B cell (primary cell): ENCODE results near the gene DNAAF5. TPM values are rescaled to one million over a fixed set of nuclear protein-coding genes. Genes with fewer than 3 reads are reported as not detected.

Experiments used
- ATAC-seq: fragments of 200-7000 bp; cut with Tn5 transposase; one replicate; pipeline ENCODE4 v1.10.0; 2021; ENCODE audit warnings: low read depth, mild to moderate bottlenecking, moderate number of reproducible peaks, moderate library complexity
- CTCF ChIA-PET: fragments of 350-600 bp; sonication (Branson Sonifier 250); formaldehyde crosslinking; loops from one replicate; lab custom pipeline; 2021; ENCODE audit warnings: antibody characterized with exemption, inconsistent platforms; lab: Charles Lee
- POLR2A ChIA-PET: fragments of 350-600 bp; sonication (Branson Sonifier 250); formaldehyde crosslinking; loops from one replicate; lab custom pipeline; 2021; ENCODE audit warnings: antibody characterized with exemption; lab: Charles Lee
- DNase-seq: peaks from one replicate; pipeline ENCODE4 v3.0.0; 2013
- H2AFZ ChIP-seq: 2 replicates; pipeline ENCODE4 v1.6.1; 2012; ENCODE audit warnings: mild to moderate bottlenecking, low read depth, low read length; ENCODE audit not compliant: insufficient read depth, poor library complexity, severe bottlenecking
- H3K27ac ChIP-seq, 2 donors: 1 replicate in 1 of 2; 2 replicates in 1 of 2; pipeline ENCODE4 v1.5.1; 2012 to 2013; ENCODE audit warnings: low read length in 2 of 2, mild to moderate bottlenecking in 2 of 2, moderate library complexity in 1 of 2
- H3K27me3 ChIP-seq, 4 experiments: fragments of 200-600 bp in 1 of 4; sonication (generic) in 1 of 4; replicated peaks in 1 of 4; 1 replicate in 2 of 4; 2 replicates in 2 of 4; pipeline versions ENCODE4 v1.6.1 to v1.7.0; 2013 to 2016; ENCODE audit warnings: low read length in 3 of 4, mild to moderate bottlenecking in 2 of 4, mixed read lengths in 1 of 4, moderate library complexity in 1 of 4; ENCODE audit not compliant: insufficient read depth in 4 of 4, control insufficient read depth in 3 of 4; ENCODE audit errors: control extremely low read depth in 1 of 4
- H3K36me3 ChIP-seq, 2 experiments: replicated peaks in 1 of 2; 1 replicate in 1 of 2; 2 replicates in 1 of 2; pipeline versions ENCODE4 v1.6.1 to v1.7.1; 2013; ENCODE audit warnings: low read length in 1 of 2; ENCODE audit not compliant: insufficient read depth in 2 of 2, control insufficient read depth in 1 of 2; ENCODE audit errors: control extremely low read depth in 1 of 2, extremely low read depth in 1 of 2
- H3K4me1 ChIP-seq, 2 donors: fragments of 200-600 bp in 1 of 2; sonication (generic) in 1 of 2; 1 replicate in 1 of 2; 2 replicates in 1 of 2; pipeline versions ENCODE4 v1.5.1 to v1.6.1; 2013 to 2017; ENCODE audit warnings: low read length in 2 of 2; ENCODE audit not compliant: control insufficient read depth in 2 of 2, insufficient read depth in 2 of 2
- H3K4me2 ChIP-seq: replicated peaks from 2 replicates; pipeline ENCODE3; 2012; ENCODE audit warnings: mild to moderate bottlenecking, low read depth, low read length; ENCODE audit not compliant: poor library complexity, severe bottlenecking
- H3K4me3 ChIP-seq, 5 experiments: fragments of 200-600 bp in 1 of 5; sonication (generic) in 1 of 5; 1 replicate in 3 of 5; 2 replicates in 2 of 5; pipeline versions ENCODE4 v1.5.1 to v1.7.0; 2011 to 2016; ENCODE audit warnings: low read length in 4 of 5, mild to moderate bottlenecking in 4 of 5, low read depth in 2 of 5, control low read depth in 1 of 5, moderate library complexity in 1 of 5; ENCODE audit not compliant: insufficient read depth in 1 of 5; ENCODE audit errors: control extremely low read depth in 1 of 5, extremely low read depth in 1 of 5
- H3K79me2 ChIP-seq: fragments of 200-600 bp; sonication (generic); one replicate; pipeline ENCODE4 v1.6.0; 2016; ENCODE audit warnings: low read length; ENCODE audit not compliant: control insufficient read depth, insufficient read depth
- H3K9ac ChIP-seq: fragments of 200-600 bp; sonication (generic); 2 replicates; pipeline ENCODE4 v1.6.1; 2017; ENCODE audit warnings: mild to moderate bottlenecking, low read length, moderate library complexity
- H3K9me3 ChIP-seq, 3 donors: one replicate each; pipeline versions ENCODE4 v1.6.1 to v1.7.1; 2013; ENCODE audit warnings: low read length in 2 of 3; ENCODE audit not compliant: control insufficient read depth in 2 of 3, insufficient read depth in 1 of 3; ENCODE audit errors: control extremely low read depth in 1 of 3
- H4K20me1 ChIP-seq: 2 replicates; pipeline ENCODE4 v1.6.0; 2012; ENCODE audit warnings: mild to moderate bottlenecking, low read length; ENCODE audit not compliant: insufficient read depth, control insufficient read depth, poor library complexity, severe bottlenecking
- H3K27ac Mint-ChIP-seq: one replicate; pipeline ENCODE4 v1.8.0; 2021; ENCODE audit warnings: mixed read lengths
- H3K27me3 Mint-ChIP-seq: one replicate; pipeline ENCODE4 v1.8.0; 2021; ENCODE audit warnings: mixed read lengths
- H3K4me1 Mint-ChIP-seq: one replicate; pipeline ENCODE4 v1.8.0; 2021; ENCODE audit warnings: mixed read lengths
- H3K4me3 Mint-ChIP-seq: one replicate; pipeline ENCODE4 v1.8.0; 2021; ENCODE audit warnings: mixed read lengths
- H3K9me3 Mint-ChIP-seq: one replicate; pipeline ENCODE4 v1.8.0; 2022; ENCODE audit warnings: mixed read lengths; ENCODE audit not compliant: insufficient read depth
- EZH2 ChIP-seq: IDR thresholded peaks from 2 replicates; pipeline ENCODE4 v1.6.1; 2012; ENCODE audit warnings: borderline replicate concordance, low read depth, mild to moderate bottlenecking, moderate library complexity, low read length; ENCODE audit not compliant: insufficient read depth, poor library complexity, severe bottlenecking
- WGBS: methylation state at CpG from one replicate; pipeline ENCODE4 v1.1.5; 2013; ENCODE audit warnings: missing lambda C conversion rate; ENCODE audit not compliant: insufficient coverage; 5-methylcytosine and 5-hydroxymethylcytosine counted together
- intact Hi-C: fragments of 100-400 bp; cut with micrococcal nuclease; formaldehyde crosslinking; loops from one replicate; pipeline ENCODE4 v1.10.0; 2022
- polyA plus RNA-seq: library from polyadenylated mRNA; depleted of rRNA; stranded (reverse); fragments of >200 nt; gene quantifications from 2 replicates; pipeline ENCODE4 v1.2.3, GENCODE V29; 2012
- total RNA-seq, 2 donors: library from RNA; stranded (reverse); fragments of 120-200 nt in 1 of 2; gene quantifications; 1 replicate in 1 of 2; 2 replicates in 1 of 2; pipeline versions ENCODE4 v1.2.3 to v1.2.4, GENCODE V29; 2013 to 2022
- TF ChIP-seq, protein P1 (sequence below): fragments of 200-600 bp; IDR thresholded peaks from one replicate; pipeline ENCODE4 v1.8.0; 2022; ENCODE audit warnings: antibody characterized with exemption, mild to moderate bottlenecking

Gene DNAAF5
- total and polyA plus RNA-seq, 2 donors (not counting 1 experiment from before 2014, with no cell fraction given), result 18.0 to 21.4 TPM

DNA sequence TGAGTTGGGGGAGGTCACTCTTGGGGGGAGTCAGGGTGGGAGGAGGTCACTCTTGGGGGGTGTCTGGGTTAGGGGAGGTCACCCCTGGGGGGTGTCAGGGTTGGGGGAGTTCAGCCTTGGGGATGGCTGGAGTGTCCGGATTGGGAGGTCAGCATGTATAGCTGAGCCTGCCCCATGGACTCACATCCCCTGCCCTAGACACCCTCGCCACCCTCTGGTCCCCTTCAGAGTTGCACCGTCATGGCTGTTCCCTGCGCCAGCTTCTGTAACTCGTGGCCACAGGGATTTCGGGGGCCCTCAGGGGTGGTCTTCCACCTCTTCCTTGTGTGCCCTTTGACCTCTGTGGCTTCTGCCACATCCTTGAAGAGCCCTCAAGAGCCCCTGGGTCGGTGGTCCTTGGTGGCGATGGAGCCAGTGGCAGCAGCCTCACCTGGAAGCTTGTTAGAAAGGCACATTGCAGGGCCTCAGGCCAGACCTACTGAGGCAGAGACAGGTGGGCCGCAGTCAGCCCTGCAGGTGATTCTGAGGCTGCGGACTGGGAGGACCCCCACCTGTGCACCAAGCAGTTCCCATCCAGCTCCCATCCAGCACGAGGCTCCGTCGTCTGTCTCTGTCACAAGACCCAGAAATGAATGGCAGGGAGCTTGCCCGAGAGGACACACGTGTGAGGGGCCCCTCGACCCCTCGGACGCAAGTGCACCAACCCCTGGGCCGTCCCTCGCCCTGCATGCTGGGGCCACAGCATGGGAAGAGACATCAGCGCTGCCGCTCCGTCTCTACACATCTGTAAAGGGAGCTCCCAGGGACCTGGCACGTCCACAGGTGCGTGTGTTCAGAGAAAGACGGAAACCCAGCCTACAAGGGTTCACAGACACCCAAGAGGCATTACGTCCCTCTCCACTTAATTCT, 61.1 kb downstream of the DNAAF5 start:
- Mint-ChIP-seq H3K9me3 (no peaks in the 10 kb centered on the region), H3K4me1 (no peaks in the 10 kb centered on the region), H3K4me3 (no peak overlapping the region), H3K27me3 (no peaks in the 10 kb centered on the region), H3K27ac (no peak overlapping the region)
- WGBS, result 98% methylated on average over 26 of the region's 27 CpGs
- no peak overlapping the region for H3K27ac ChIP-seq
- no peak overlapping the region for H2AFZ ChIP-seq
- CTCF ChIA-PET, result interaction anchor here (0.6 to 8.8 kb wide), 3 partner anchors 25 to 91 kb away, joined by 3 to 113 read pairs (median 16); partner anchors contain the start of gene GET4
- no peaks in the 10 kb centered on the region for H4K20me1 ChIP-seq
- DNase-seq, result no peak
- no peak overlapping the region for H3K4me3 ChIP-seq
- ATAC-seq, result no peak
- H3K36me3 ChIP-seq, result peaks cover 0 to 10% of the 10 kb centered on the region in 2 experiments
- TF ChIP-seq EZH2, result no peak
- TF ChIP-seq, protein P1, sequence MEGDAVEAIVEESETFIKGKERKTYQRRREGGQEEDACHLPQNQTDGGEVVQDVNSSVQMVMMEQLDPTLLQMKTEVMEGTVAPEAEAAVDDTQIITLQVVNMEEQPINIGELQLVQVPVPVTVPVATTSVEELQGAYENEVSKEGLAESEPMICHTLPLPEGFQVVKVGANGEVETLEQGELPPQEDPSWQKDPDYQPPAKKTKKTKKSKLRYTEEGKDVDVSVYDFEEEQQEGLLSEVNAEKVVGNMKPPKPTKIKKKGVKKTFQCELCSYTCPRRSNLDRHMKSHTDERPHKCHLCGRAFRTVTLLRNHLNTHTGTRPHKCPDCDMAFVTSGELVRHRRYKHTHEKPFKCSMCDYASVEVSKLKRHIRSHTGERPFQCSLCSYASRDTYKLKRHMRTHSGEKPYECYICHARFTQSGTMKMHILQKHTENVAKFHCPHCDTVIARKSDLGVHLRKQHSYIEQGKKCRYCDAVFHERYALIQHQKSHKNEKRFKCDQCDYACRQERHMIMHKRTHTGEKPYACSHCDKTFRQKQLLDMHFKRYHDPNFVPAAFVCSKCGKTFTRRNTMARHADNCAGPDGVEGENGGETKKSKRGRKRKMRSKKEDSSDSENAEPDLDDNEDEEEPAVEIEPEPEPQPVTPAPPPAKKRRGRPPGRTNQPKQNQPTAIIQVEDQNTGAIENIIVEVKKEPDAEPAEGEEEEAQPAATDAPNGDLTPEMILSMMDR, result no peak
- no peaks in the 10 kb centered on the region for H3K4me1 ChIP-seq
- H3K79me2 ChIP-seq, result no peaks in the 10 kb centered on the region
- no peak overlapping the region for H3K9ac ChIP-seq
- intact Hi-C loops, result loop anchor here (2.0 to 10.0 kb wide), 3 partner anchors 187 to 389 kb away; partner anchors contain the start of gene COX19
- no peak overlapping the region for H3K4me2 ChIP-seq
- POLR2A ChIA-PET, result no interaction called here
- H3K27me3 ChIP-seq, result no peaks in the 10 kb centered on the region
- peaks cover 0 to 9% (median 0%) of the 10 kb centered on the region in 3 donors for H3K9me3 ChIP-seq

- Mint-ChIP-seq H3K27ac (no peak overlapping the region), H3K4me1 (no peaks in the 10 kb centered on the region), H3K9me3 (no peaks in the 10 kb centered on the region), H3K4me3 (no peak overlapping the region), H3K27me3 (no peaks in the 10 kb centered on the region)
- DNase-seq, result no peak
- no peaks in the 10 kb centered on the region for H3K27me3 ChIP-seq
- ChIA-PET CTCF (interaction anchor here (8.8 kb wide), 1 partner anchor 81 kb away, joined by 113 read pairs; the partner anchor contains the start of gene GET4), POLR2A (no interaction called here)
- intact Hi-C loops, result no loop called here
- H2AFZ ChIP-seq, result no peak overlapping the region
- H3K27ac ChIP-seq, result no peak overlapping the region
- TF ChIP-seq, protein P1, result no peak
- H3K9ac ChIP-seq, result no peak overlapping the region
- no peaks in the 10 kb centered on the region for H4K20me1 ChIP-seq
- ATAC-seq, result no peak
- 97% methylated on average over 5 of the region's 5 CpGs for WGBS
- H3K36me3 ChIP-seq, result no peaks in the 10 kb centered on the region
- H3K9me3 ChIP-seq, result peaks cover 0 to 4% (median 0%) of the 10 kb centered on the region in 3 donors
- no peak overlapping the region for H3K4me3 ChIP-seq
- no peaks in the 10 kb centered on the region for H3K4me1 ChIP-seq
- H3K4me2 ChIP-seq, result no peak overlapping the region
- H3K79me2 ChIP-seq, result no peaks in the 10 kb centered on the region
Measured at GRCh38 chr7:791519-791918, 65.0 kb downstream of the DNAAF5 start.
